Bone marrow (tissue), 2 donors: ENCODE results near the gene BICD2.
"Not testable (repeated sequence)": the region's sequence is repeated elsewhere in the genome, so short reads cannot be mapped to it uniquely, and the experiment has no call there.

ENCODE experiments used
- DNase-seq, 2 donors: peaks; one replicate each; lab custom pipeline; 2025; lab: John Stamatoyannopoulos, UW

BICD2 gene

DNA sequence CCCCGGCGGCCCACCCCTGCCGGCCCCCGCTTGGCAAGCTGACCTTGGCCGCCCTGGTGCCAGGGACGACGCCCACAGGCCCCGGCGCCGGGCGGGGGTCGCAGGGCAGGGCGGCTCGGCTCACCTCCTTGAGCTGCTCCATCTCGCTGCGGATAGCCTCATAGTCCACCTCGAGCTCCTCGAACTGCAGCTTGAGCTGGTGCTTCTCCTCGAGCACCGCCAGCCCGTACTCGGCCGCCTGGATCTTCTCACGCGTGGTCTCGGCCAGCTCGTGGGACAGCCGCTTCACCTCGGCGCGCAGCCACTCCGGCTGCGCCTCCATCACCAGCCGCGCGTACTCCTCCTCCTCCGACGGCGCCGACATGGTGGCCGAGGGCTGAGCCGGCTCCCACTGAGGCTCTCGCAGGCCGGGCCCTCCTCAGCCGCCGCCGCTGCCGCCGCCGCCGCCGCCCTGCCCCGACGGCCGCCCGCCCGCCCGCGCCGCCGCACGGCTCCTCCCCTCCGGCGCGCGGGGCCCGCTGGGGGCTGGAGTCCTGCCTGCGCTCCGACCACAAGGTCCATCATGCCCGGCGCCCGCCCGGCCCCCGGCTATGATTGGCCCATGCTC, at the start of gene BICD2:
Gene BICD2 (minus strand): TSS at position 453 of the 607 bp plus-strand sequence. CDS start 89 bp downstream, at position 364.
- DNase-seq: no peak

DNA sequence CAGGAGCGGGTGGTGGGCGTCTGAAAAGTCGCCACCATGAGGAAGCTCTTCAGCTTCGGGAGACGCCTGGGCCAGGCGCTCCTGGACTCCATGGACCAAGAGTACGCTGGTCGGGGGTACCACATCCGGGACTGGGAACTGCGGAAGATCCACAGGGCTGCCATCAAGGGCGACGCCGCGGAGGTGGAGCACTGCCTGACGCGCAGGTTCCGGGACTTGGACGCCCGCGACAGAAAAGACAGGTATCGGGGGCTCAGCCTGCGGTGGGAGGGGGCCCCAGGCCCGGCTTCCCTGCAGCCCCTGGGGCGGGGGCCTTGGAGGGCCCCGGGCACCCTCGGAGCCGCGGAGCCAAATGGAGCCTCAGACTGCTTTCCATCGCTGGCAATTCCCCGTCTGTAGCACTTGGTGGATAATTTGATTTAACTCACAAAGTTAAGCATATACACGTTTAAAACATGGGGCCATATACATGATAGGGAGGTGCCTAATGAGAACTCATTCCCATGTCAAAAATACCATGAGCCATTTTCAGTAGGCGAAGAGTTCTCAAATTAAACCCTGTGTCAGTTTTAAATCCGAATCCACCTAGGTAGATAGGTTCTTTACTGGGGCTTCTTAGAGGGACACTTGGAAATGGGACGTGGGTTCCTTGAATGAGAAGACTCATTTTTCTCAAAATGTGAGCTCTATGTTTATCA, 45.1 kb upstream of the BICD2 start:
- not testable (repeated sequence) for DNase-seq

DNA sequence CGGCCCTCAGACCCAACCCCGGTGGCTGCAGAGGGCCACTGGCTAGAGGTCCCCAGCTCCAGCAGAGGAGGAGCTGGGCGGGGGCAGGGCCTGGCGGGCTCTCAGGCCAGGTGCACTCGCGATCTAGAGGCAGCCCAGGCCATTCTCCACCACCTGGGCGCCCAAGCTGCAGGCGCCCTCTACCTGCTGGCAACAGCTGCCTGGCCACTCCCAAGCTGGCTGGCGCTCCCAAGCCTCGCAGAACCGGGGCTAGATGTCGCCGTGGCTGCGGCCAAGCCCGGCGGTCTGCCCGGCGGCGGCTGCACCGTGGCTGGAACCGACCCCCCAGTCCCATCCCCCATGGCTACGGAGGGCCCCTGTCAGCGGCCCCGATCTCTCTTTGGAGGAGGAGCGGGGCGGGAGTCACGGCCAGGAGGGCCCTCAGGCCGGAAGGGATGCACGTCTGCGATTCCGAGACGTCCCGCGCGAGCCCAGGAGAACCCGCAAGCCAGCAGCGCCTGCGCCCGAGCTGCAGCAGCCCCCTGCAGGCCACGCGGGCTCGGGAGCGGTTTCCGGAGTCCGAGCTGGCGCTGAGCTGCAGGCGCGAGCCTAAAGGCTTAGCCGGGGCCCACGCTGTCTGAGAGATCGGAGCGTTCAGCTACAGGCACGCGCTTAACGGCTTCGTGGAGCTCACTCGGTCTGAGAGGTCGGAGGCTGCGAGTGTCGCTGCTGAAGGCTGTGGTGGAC, 44.3 kb upstream of the BICD2 start:
- DNase-seq: peak in 1 of 2 donors; percentile 41

DNA sequence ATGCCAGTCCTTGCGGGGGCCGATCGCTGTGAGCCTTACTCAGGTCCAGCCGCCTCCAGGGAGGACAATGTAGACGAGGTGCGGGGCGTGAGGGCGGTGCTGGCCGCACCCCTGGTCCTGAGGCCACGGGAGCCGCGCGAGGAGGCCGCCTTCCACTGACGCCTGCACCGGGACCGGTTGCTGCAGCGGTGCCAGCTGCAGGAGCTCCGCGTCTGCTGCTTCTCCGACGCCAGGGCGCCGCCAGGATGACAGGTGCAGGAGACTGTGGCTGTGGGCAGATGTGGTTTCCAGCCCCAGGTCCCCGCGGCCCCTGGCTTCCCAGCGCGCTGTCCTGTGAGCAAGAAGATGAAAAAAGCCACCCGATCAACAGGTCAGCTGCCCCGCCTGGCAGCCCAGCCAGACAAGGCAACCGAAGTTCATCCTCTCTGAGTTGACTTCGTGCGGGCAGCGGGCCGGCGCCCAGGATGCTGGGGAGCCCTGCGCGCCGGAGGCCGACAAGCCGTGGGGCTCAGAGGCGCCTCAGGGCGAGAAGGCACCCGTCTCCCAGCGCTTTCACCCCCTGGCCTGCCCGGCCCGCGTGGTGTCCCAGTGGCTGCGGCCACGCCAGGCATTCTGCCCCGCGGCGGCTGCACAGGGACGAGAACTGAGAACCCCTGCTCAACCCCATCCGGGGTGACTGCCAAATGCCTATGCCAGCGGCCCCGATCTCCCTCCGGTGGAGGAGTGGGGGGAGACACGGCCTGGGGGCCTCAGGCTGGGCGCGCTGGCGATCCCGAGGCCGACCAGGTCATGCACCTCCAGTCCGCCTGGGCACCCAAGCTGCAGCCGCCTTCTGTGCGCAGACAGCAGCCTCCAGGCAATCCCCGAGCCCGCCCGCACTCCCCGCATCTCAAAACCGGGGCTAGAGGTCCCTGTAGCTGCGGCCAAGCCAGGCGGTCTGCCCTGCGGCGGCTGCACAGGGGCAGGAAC, 43.4 kb upstream of the BICD2 start:
- DNase-seq: peak in 1 of 2 donors; percentile 42

DNA sequence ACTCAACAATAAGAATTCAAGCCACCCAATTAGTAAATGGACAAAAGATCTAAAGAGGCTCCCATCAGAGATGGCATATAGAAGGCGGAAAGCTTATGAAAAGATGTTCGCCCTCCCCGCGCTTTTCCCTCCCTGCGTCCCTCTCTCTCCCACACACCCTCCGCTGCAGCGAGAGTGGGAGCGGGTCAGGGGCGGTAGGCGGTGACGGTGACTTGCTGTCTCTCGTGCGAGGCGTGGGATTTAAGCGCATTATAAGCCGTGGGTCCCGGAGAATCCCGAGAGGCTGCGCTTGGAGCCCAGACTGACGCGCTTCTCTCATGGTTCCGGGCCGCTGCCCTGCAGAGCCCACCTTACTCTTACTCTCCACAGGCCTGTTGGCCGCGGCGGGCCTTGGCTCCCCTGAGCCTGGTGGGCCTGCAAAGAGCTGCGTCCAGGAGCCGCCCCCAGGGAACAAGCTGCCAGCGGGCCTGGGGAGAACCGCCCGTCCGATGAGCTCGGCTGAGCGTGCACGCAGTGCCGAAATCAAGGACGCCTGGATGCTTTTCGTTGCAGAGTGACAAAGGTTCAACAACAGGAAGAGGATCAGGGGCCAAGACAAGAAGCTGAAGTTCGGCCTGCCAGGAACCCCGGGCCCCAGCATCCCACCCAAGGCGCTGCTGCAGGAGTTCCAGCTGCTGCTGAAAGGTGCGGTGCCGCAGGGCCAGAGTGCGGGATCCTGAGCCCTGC, 42.6 kb upstream of the BICD2 start:
- no peak for DNase-seq

DNA sequence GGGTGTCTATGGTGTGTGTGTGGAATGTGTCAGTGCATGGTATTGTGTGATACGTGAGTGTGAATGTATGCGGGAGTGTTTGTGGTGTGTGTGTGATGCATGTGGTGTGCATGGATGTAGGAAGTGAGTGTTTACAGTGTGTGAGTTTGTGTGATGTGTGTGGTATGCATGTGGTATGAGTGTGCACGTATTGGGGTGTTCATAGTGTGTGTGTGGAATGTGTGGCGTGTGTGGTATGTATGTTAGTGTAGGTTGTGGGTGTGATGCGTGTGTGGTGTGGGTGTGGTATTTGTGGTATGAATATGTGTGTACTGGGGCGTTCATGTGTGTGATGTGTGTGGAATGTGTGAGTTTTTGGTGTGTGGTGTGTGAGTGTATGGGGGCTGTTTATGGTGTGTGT, 40.1 kb upstream of the BICD2 start:
- DNase-seq: no peak

DNA sequence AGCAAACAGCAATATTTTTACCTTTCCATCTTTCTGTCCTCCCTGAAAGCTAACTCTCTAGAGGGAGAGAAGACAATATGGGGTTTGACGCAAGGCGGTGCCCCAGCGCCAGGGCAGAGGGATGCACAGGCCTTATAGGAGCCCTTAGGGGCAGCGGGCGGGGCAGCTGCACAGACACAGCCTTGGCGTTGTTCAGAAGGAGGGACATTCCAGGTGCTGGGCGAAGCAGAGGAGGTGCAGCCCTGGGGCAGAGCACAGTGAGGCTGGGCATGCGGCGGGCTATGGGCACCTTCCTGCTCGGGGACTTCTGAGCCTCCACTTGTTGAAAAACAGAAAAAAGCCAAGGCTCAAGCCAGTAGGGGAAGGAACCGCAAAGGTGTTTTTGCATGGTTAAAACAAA, 33.7 kb upstream of the BICD2 start:
- no peak for DNase-seq

DNA sequence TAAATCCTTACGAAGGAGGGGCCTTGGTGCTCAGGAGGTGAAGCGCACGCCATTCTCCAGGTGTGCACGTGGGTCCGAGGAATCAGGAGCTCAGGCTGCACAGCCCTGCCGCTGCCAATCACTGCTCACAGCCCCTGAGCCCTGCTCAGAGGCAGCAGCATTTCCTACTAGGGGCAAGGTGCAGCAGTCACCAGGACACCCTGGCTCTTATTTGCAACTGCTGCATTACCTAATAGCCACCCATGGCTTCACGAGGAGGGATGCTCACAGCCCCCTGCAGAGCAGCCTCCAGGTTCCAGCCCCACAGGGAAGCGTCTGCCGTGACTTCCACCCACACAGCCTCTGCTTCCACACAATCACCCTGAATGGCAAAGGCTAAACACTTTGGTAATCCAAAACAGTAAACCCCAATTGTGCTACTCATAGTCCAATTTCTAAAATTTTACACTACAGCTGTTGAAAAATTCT, 31.7 kb upstream of the BICD2 start:
- DNase-seq: not testable (repeated sequence)

DNA sequence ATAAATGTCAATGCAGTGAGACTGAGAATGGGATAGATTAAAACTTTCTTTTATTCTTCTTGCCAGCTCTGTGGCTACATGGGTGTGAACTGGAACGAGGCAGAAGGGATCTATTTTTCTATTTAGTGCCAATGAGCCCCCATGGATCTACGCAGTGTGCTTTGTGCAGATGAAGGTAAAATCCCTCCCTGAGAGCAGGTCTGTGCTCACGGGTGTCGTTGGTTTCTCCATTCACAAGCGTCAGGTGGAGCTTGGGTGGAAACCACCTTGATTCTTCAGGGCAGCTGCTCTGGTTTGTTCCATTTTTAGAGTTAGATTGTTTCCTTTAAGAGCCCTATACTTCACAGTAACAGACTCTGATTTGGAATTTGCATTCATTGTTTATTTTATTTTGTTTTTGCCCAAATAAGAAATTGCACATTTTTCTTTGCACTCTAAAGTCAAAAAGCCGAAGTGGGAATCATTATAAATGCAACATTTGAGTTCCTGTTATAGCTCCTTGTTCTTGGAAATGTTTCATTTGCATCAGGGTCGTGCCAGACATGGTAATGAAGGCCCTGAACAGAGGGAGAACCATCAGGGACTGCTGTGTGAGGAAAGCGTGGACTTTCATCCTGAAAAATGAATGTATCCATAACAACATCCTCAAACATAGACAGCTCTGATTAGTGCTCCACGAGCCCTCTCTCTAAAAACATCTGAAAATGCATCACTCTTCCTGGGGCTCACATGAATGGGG, 31.1 kb upstream of the BICD2 start:
- no peak for DNase-seq

DNA sequence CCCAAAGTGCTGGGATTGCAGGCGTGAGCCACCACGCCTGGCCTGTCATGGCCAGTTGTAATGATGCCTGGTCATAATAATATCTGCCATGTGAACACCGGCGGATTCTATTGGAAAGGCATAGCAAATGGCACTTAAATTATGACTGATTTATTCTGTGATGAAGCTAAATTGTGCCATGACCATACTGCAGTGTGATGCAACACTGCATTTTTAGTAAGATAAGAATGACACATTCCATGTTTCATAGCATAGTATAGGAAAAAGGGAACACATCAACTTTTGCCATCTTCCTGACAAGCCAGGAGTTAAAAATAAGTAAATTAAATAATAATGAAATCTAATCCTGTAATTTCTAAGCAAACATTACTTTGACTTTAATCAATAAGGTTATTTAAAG, 30.4 kb upstream of the BICD2 start:
- DNase-seq: no peak

DNA sequence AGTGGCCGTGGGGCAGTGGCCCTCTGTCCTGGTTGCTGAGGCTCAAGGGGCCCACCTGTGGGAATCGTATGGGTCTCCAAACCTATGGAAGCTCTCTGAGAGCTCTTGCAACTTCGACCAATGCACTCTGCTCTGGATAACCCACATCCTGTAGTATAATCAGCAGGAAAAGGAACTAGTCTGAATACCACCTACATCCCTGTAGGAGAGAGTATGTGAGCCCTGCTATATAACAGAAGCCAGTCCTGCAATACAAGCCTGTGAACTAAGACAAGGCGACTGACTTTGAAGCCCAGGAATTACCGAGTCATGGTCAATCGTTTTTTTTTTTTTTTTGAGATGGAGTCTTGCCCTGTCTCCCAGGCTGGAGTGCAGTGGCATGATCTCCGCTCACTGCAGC, 29.8 kb upstream of the BICD2 start:
- DNase-seq: no peak

DNA sequence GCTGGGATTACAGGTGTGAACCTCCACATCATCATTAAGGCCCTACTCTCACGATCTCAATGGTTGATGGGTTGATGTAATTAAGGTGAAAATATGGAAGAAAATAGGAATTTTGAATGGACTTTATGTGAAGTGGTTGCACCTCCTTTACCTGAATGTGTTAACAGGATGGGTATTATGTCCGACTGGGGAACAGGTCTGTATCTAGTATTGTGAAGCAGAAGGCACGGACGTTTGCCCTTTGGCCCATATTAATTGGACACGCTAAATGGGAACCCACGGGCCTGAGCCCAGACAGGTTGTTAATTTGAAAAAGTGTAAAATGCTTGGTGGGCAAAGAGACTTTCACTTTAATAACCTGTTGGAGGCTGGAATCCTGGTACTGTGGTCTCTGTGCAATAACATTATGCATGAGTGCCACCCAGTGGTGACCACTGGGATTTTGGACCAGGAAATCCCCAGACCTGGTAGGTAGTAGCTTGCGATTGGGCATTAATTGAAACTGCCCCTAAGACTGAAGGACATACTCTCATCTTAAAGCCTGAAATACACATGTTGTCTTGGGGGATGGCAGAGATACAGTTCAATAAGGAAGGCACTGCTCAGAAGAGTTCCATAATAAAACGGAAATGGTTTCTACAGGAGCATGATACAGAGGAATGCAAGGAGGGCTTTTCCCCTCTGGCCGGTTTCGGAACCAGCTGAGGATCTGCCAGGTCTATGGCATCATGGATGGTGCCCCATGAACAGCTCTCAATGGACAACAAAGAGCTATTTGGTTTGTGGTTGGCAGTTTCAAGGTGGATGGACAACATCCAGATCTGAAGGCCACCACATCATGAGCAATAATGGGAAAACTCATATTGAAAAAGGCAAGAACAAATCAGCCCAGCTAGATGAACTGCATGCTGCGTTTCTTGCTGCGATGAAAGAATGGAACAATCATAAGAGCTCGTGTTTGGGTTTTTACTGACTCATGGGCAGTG, 26.2 kb upstream of the BICD2 start:
- DNase-seq: peak; percentile 28 to 63

DNA sequence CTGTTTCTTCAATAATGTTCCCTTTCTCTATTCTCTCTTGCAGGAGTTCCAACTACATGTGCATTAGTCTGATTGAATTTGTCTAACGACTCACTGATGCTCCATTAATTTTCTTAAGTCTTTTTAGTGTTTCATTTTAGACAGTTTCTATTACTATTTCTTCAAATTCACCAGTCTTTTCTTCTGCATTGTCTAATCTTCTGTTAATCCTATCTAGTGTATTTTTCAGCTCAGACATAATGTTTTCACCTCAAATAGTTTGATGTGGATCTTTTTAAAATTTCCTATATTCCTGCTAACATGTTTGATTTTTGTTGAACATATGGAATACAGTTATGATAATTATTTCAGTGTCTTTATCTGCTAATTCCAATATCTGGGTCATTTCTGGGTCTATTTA, 21.7 kb upstream of the BICD2 start:
- DNase-seq: no peak

DNA sequence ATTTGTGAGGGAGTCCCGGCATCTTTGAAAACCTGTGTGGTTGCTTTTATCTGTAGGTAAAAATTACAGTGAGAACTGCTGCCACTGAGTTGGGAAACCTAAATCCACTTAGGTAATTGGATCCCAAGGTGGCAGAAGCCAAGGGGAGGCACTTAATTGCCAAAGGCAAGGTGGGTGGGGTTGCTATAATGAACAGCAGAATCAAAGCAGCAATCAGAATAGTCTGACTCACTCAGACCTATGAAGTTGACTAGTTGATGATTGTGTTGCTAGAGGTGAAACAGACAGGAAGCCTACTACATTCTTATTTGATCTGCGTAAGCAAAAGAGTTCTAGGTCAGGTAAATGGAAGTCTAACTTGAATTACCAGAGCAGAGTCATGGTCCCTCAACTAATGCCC, 17.3 kb upstream of the BICD2 start:
- DNase-seq: no peak

DNA sequence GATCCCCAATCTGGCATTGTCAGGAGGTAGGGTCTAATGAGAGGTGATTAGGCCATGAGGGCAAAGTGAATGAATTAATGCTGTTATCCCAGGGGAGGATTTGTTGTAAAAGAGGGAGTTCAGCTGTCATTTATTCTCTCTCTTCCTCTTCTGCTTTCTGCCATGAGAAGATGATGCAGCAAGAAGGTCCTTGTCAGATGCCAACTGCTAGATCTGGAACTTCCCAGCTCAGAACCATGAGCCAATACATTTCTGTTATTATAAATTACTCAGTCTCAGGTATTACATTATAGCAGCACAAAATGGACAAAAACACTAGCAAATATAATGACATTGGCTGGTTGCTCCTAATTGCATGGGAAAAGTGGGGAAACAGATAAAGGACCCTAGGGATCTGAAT, 15.6 kb upstream of the BICD2 start:
- no peak for DNase-seq

DNA sequence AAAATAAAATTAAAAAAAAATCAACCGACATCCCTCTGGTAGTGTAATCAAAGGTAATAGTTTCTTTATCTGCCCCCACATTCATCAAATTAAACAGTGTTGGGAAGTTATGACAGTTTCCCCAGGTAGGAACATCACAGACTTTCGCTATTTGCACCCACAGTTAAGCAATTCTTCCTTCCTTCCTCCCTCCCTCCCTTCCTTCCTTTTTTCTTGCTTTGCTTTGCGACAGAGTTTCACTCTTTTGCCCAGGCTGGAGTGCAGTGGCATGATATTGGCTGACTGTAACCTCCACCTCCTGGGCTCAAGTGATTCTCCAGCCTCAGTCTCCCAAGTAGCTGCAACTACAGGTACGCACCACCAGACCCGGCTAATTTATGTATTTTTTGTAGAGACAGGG, 10.8 kb upstream of the BICD2 start:
- no peak for DNase-seq

DNA sequence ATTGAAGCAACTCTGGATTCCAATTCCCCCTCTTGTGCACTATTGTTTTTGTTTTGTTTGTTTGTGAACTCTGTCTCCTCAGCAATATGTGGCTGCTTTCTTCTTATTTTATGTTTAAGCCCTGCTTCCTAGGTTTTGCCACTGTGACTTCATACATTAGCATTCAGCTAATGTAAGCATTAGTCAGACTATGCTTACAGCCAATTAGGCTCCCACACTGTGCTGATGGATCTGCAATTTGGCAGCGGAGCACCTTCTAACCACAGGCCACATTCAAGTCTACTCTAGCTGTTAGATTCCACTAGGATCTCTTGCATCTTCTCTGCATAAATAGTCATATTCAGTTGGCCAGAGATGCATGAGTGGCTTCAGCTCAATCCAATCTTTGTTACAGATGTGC, 9.6 kb upstream of the BICD2 start:
- DNase-seq: no peak

DNA sequence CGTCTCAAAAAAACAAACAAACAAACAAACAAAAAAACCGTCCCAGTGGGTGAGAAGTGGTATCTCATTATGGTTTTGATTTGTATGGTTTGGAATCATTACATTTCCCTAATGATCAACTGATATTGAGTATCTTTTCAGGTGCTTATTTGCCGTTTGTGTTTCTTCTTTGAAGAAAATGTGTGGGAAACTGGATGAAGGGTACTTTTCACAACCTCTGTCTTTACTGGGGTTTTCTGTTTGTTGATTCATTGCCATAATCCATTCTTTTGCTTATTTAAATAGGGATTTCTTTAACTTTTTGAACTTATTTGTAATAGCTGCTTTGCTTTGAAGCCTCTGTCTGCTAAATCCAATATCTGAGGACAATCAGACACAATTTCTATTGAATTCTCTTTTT, 9.2 kb upstream of the BICD2 start:
- DNase-seq: no peak

DNA sequence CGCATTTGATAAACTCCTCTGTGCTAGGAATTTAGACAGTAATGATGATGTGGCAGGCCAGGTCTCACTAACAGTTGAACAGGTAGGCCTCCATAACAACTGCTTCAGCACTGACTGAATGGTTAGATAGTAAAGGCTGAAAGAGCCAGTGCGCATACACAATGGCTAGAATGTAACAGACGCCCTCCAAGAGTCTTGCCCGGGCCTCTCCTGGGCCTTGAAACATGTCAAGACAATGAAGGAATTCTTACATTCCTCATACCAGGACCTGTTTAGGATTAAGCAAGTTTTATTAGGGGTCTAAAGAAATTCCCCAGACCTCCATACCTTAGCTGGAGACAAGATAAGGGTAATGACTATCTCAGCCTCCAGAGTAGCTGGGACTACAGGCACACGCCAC, 6.7 kb upstream of the BICD2 start:
- no peak for DNase-seq
